Left lung (tissue), 10 donors: Measurements from ENCODE around the gene PTGES3. TPM values are rescaled to one million over a fixed set of nuclear protein-coding genes. Genes with fewer than 3 reads are reported as not detected.

Experiments
- ATAC-seq: fragments of 200-7000 bp; cut with Tn5 transposase; one replicate; pipeline ENCODE4 v1.9.1; 2020; ENCODE audit warnings: moderate library complexity
- DNase-seq, 4 donors: peaks; one replicate each; pipeline ENCODE4 v3.0.0-alpha.2; 2013 to 2020
- H3K27ac ChIP-seq, 2 donors: fragments of 200-600 bp; sonication (generic) in 1 of 2; one replicate each; pipeline versions ENCODE4 v1.5.0 to v1.8.0; 2020 to 2021
- H3K27me3 ChIP-seq, 2 donors: fragments of 200-600 bp; sonication (generic) in 1 of 2; one replicate each; pipeline versions ENCODE4 v1.5.0 to v1.8.0; 2020 to 2021
- H3K36me3 ChIP-seq, 2 donors: fragments of 200-600 bp; sonication (generic) in 1 of 2; one replicate each; pipeline versions ENCODE4 v1.5.0 to v1.8.0; 2020 to 2021
- H3K4me1 ChIP-seq, 2 donors: fragments of 200-600 bp; one replicate each; pipeline ENCODE4 v1.8.0; 2021
- H3K4me3 ChIP-seq, 2 donors: fragments of 200-600 bp; sonication (generic) in 1 of 2; one replicate each; pipeline versions ENCODE4 v1.5.0 to v1.8.0; 2020 to 2021; ENCODE audit warnings: mild to moderate bottlenecking in 1 of 2
- H3K9me3 ChIP-seq, 2 donors: fragments of 200-600 bp; sonication (generic) in 1 of 2; one replicate each; pipeline versions ENCODE4 v1.5.0 to v1.8.0; 2020 to 2021
- CTCF ChIP-seq, 2 donors: fragments of 200-600 bp; sonication (generic) in 1 of 2; IDR thresholded peaks; one replicate each; pipeline versions ENCODE4 v1.5.0 to v1.8.0; 2021; ENCODE audit warnings: antibody characterized with exemption in 2 of 2
- intact Hi-C, 2 donors: fragments of 100-400 bp; cut with DNase I; formaldehyde crosslinking; loops; one replicate each; pipeline versions ENCODE4 v1.11.2 to v1.14.2; 2022
- polyA plus RNA-seq, 6 donors: library from polyadenylated mRNA; unstranded; fragments of 120-200 nt; gene quantifications; one replicate each; pipeline ENCODE4 v1.2.1, GENCODE V29; 2013; ENCODE audit not compliant: insufficient read length in 6 of 6
- total RNA-seq, 2 donors: library from RNA; stranded (reverse); fragmentation: NEBNext Ultra II Directional; extraction: Animal tissue kit (Norgen Biotek cat#: 25700); gene quantifications; one replicate each; pipeline ENCODE4 v1.2.1, GENCODE V29; 2021
- donor health status: DM: no; HTN: yes; CAD: no.
- donor health status: DM: no; HTN: no; CAD: no.

PTGES3 gene
- total and polyA plus RNA-seq, 8 donors, result 164 to 303 (median 267) TPM

GRCh38 chr12:56644654-56645053, 43.4 kb downstream of the PTGES3 start:
- H3K4me1 ChIP-seq, result peaks cover 6 to 45% of the 10 kb centered on the region in 2 donors
- no peaks in the 10 kb centered on the region for H3K9me3 ChIP-seq
- peak overlapping the region; percentile 88 to 96 for H3K4me3 ChIP-seq
- H3K36me3 ChIP-seq, result peaks cover 5 to 52% of the 10 kb centered on the region in 2 donors
- ATAC-seq, result no peak
- no peak for TF ChIP-seq CTCF (IDR thresholded peaks at IDR 0.05)
- DNase-seq, result no peak
- intact Hi-C loops, result no loop called here
- no peaks in the 10 kb centered on the region for H3K27me3 ChIP-seq
- peak overlapping the region; percentile 82 to 93 for H3K27ac ChIP-seq

GRCh38 chr12:56641219-56641618, 46.9 kb downstream of the PTGES3 start:
- H3K27me3 ChIP-seq, result no peaks in the 10 kb centered on the region
- intact Hi-C loops, result no loop called here
- no peak overlapping the region for H3K4me3 ChIP-seq
- H3K27ac ChIP-seq, result no peak overlapping the region
- TF ChIP-seq CTCF (IDR thresholded peaks at IDR 0.05), result no peak
- peaks cover 4 to 51% of the 10 kb centered on the region in 2 donors for H3K4me1 ChIP-seq
- peaks cover 11 to 75% of the 10 kb centered on the region in 2 donors for H3K36me3 ChIP-seq
- DNase-seq (no peak), ATAC-seq (no peak)
- no peaks in the 10 kb centered on the region for H3K9me3 ChIP-seq

GRCh38 chr12:56637621-56638020, 50.5 kb downstream of the PTGES3 start:
- ATAC-seq (no peak), DNase-seq (no peak)
- Histone ChIP-seq H3K4me3 (no peak overlapping the region), H3K27ac (peak overlapping the region; percentile 93 to 97), H3K36me3 (peaks cover 6 to 52% of the 10 kb centered on the region in 2 donors), H3K9me3 (no peaks in the 10 kb centered on the region), H3K4me1 (peaks cover 16 to 54% of the 10 kb centered on the region in 2 donors), H3K27me3 (no peaks in the 10 kb centered on the region)
- TF ChIP-seq CTCF (IDR thresholded peaks at IDR 0.05), result no peak
- intact Hi-C loops, result no loop called here

- DNase-seq (peak; percentile 92 to 100 (median 98)), ATAC-seq (peak; percentile 75)
- intact Hi-C loops, result no loop called here
- peaks cover 6 to 45% of the 10 kb centered on the region in 2 donors for H3K36me3 ChIP-seq
- no peaks in the 10 kb centered on the region for H3K9me3 ChIP-seq
- no peaks in the 10 kb centered on the region for H3K27me3 ChIP-seq
- H3K27ac ChIP-seq, result peak overlapping the region; percentile 93 to 97
- peaks cover 23 to 56% of the 10 kb centered on the region in 2 donors for H3K4me1 ChIP-seq
- peak overlapping the region; percentile 82 to 90 for H3K4me3 ChIP-seq
- TF ChIP-seq CTCF (IDR thresholded peaks at IDR 0.05), result peak; percentile 47 to 61
Measured at GRCh38 chr12:56636675-56637540, 51.2 kb downstream of the PTGES3 start.
